IMR-90 (cell line): Measurements from ENCODE around the gene NUDCD3. TPM values are rescaled to one million over a fixed set of nuclear protein-coding genes. Genes with fewer than 3 reads are reported as not detected.
A peak's percentile ranks its signal among the peaks of the same experiment; 100 is the strongest.

Source experiments
- ATAC-seq: fragments of 200-7000 bp; cut with Tn5 transposase; 2 replicates; pipeline ENCODE4 v1.9.1; 2020; ENCODE audit warnings: low read depth, mild to moderate bottlenecking, moderate library complexity
- BruUV-seq: library from RNA; stranded (reverse); fragments of 400-500 nt; replicated peaks from 2 replicates; lab custom pipeline; 2021; lab: Mats Ljungman, UMichigan
- CTCF ChIA-PET: fragments of 300-600 bp; formaldehyde crosslinking; extraction: SDS; loops from one replicate; lab custom pipeline; 2021; ENCODE audit warnings: antibody characterized with exemption; lab: Yijun Ruan, JAX
- POLR2A ChIA-PET: fragments of 300-600 bp; sonication (Branson Sonifier 250); formaldehyde crosslinking; loops from one replicate; lab custom pipeline; 2022; ENCODE audit warnings: antibody characterized with exemption; ENCODE audit not compliant: unreplicated experiment; lab: Charles Lee
- DNase-seq: peaks from one replicate; pipeline ENCODE4 v3.0.0; 2013
- H2AFZ ChIP-seq: replicated peaks from 2 replicates; pipeline ENCODE3; 2013; ENCODE audit warnings: low read length, mild to moderate bottlenecking; ENCODE audit not compliant: poor library complexity
- H2AK5ac ChIP-seq: 2 replicates; pipeline ENCODE4 v1.6.1; 2013; ENCODE audit warnings: low read depth, low read length, inconsistent platforms
- H2AK9ac ChIP-seq: replicated peaks from 2 replicates; pipeline ENCODE3; 2013; ENCODE audit warnings: mild to moderate bottlenecking, low read depth, low read length, moderate library complexity; ENCODE audit not compliant: poor library complexity
- H2BK120ac ChIP-seq: 2 replicates; pipeline ENCODE4 v1.6.1; 2013; ENCODE audit warnings: low read depth, low read length, inconsistent platforms
- H2BK15ac ChIP-seq: 3 replicates; pipeline ENCODE4 v1.6.1; 2013; ENCODE audit warnings: low read depth, low read length, inconsistent platforms
- H2BK20ac ChIP-seq: 2 replicates; pipeline ENCODE4 v1.6.1; 2013; ENCODE audit warnings: low read depth, mild to moderate bottlenecking, inconsistent platforms, low read length, moderate library complexity
- H2BK5ac ChIP-seq: 2 replicates; pipeline ENCODE4 v1.6.1; 2013; ENCODE audit warnings: mild to moderate bottlenecking, low read depth, low read length, inconsistent platforms; ENCODE audit not compliant: poor library complexity, severe bottlenecking
- H3K14ac ChIP-seq: replicated peaks from 2 replicates; pipeline ENCODE4 v1.6.1; 2013; ENCODE audit warnings: low read depth, low read length, inconsistent platforms
- H3K18ac ChIP-seq: 2 replicates; pipeline ENCODE4 v1.6.1; 2013; ENCODE audit warnings: low read depth, low read length, control low read depth
- H3K23ac ChIP-seq: 2 replicates; pipeline ENCODE4 v1.6.1; 2013; ENCODE audit warnings: low read depth, low read length, inconsistent platforms
- H3K27ac ChIP-seq: 2 replicates; pipeline ENCODE4 v1.5.1; 2013; ENCODE audit warnings: mild to moderate bottlenecking, control low read depth, low read length; ENCODE audit not compliant: insufficient read depth
- H3K27me3 ChIP-seq: 2 replicates; pipeline ENCODE4 v1.6.1; 2013; ENCODE audit warnings: low read length; ENCODE audit not compliant: control insufficient read depth, insufficient read depth
- H3K36me3 ChIP-seq: 2 replicates; pipeline ENCODE4 v1.6.1; 2013; ENCODE audit warnings: low read length, mixed read lengths; ENCODE audit not compliant: control insufficient read depth, insufficient read depth
- H3K4ac ChIP-seq: 2 replicates; pipeline ENCODE4 v1.6.1; 2013; ENCODE audit warnings: low read depth, low read length, inconsistent platforms
- H3K4me1 ChIP-seq: 2 replicates; pipeline ENCODE4 v1.6.1; 2013; ENCODE audit warnings: low read length, mixed read lengths; ENCODE audit not compliant: control insufficient read depth, insufficient read depth
- H3K4me2 ChIP-seq: 2 replicates; pipeline ENCODE4 v1.6.1; 2013; ENCODE audit warnings: low read depth, mild to moderate bottlenecking, control low read depth, low read length, moderate library complexity
- H3K4me3 ChIP-seq: 2 replicates; pipeline ENCODE4 v1.5.1; 2013; ENCODE audit warnings: low read depth, mild to moderate bottlenecking, control low read depth, low read length, moderate library complexity; ENCODE audit not compliant: insufficient read depth
- H3K56ac ChIP-seq: 2 replicates; pipeline ENCODE4 v1.6.1; 2013; ENCODE audit warnings: low read length, inconsistent platforms; ENCODE audit not compliant: insufficient read depth; ENCODE audit errors: extremely low read depth
- H3K79me1 ChIP-seq, 2 experiments: 2 replicates each; pipeline ENCODE4 v1.6.1; 2013; ENCODE audit warnings: low read length in 2 of 2, inconsistent platforms in 1 of 2, low read depth in 1 of 2
- H3K9ac ChIP-seq: 2 replicates; pipeline ENCODE4 v1.6.1; 2013; ENCODE audit warnings: low read depth, low read length, control low read depth
- H3K9me1 ChIP-seq: 2 replicates; pipeline ENCODE4 v1.6.1; 2013; ENCODE audit warnings: low read length, inconsistent platforms; ENCODE audit not compliant: insufficient read depth
- H3K9me3 ChIP-seq: 2 replicates; pipeline ENCODE4 v1.6.1; 2013; ENCODE audit warnings: low read length; ENCODE audit not compliant: control insufficient read depth, insufficient read depth
- H4K20me1 ChIP-seq: 2 replicates; pipeline ENCODE4 v1.6.1; 2013; ENCODE audit warnings: low read length, inconsistent platforms; ENCODE audit not compliant: insufficient read depth
- H4K5ac ChIP-seq: 2 replicates; pipeline ENCODE4 v1.6.1; 2013; ENCODE audit warnings: mild to moderate bottlenecking, low read depth, low read length, control low read depth
- H4K8ac ChIP-seq, 2 experiments: 2 replicates each; pipeline ENCODE4 v1.6.1; 2013; ENCODE audit warnings: low read depth in 2 of 2, low read length in 2 of 2, control low read depth in 1 of 2, inconsistent platforms in 1 of 2
- H4K91ac ChIP-seq: 2 replicates; pipeline ENCODE4 v1.6.1; 2013; ENCODE audit warnings: low read depth, low read length, inconsistent platforms; ENCODE audit not compliant: insufficient read depth
- BHLHE40 ChIP-seq: fragments of 150-350 bp; IDR thresholded peaks from 2 replicates; pipeline ENCODE4 v1.6.1; 2016; ENCODE audit warnings: mild to moderate bottlenecking, low read depth, low read length
- ELK1 ChIP-seq: fragments of 150-350 bp; IDR thresholded peaks from 2 replicates; pipeline ENCODE4 v1.6.1; 2016; ENCODE audit warnings: low read depth, mild to moderate bottlenecking, low read length, moderate library complexity, borderline replicate concordance
- FOS ChIP-seq: fragments of 150-350 bp; IDR thresholded peaks from 2 replicates; pipeline ENCODE4 v1.6.1; 2016; ENCODE audit warnings: low read depth, low read length
- MAFK ChIP-seq: IDR thresholded peaks from 2 replicates; pipeline ENCODE4 v1.6.1; 2012; ENCODE audit warnings: low read depth, low read length, improper control_type of control experiment
- MAZ ChIP-seq: IDR thresholded peaks from 2 replicates; pipeline ENCODE4 v1.6.1; 2012; ENCODE audit warnings: low read depth, mild to moderate bottlenecking, low read length, improper control_type of control experiment, moderate library complexity, borderline replicate concordance
- MXI1 ChIP-seq: IDR thresholded peaks from 2 replicates; pipeline ENCODE4 v1.6.1; 2012; ENCODE audit warnings: low read depth, mild to moderate bottlenecking, low read length, moderate library complexity, borderline replicate concordance
- WGBS, 2 experiments: methylation state at CpG; one replicate each; pipeline versions ENCODE4 v1.1.5 to v1.1.7; 2013; ENCODE audit warnings: missing lambda C conversion rate in 2 of 2; ENCODE audit not compliant: insufficient read length in 1 of 2; ENCODE audit errors: extremely low coverage in 2 of 2; 5-methylcytosine and 5-hydroxymethylcytosine counted together
- dilution Hi-C: fragments of 300-500 bp; cut with HindIII; formaldehyde crosslinking; loops from one replicate; pipeline ENCODE4 v1.14.3; 2018; ENCODE audit warnings: low sequenced_read_pairs; ENCODE audit not compliant: unreplicated experiment
- in situ Hi-C: fragments of 300-500 bp; cut with MboI; formaldehyde crosslinking; loops from 3 replicates; pipeline ENCODE4 v1.14.3; 2019; ENCODE audit warnings: low sequenced_read_pairs, inconsistent platforms, mixed read lengths
- intact Hi-C: fragments of 100-400 bp; cut with micrococcal nuclease; formaldehyde crosslinking; loops from 2 replicates; pipeline ENCODE4 v1.10.0; 2022
- polyA plus RNA-seq, 3 experiments: library from polyadenylated mRNA; depleted of rRNA; stranded (reverse); fragments of >200 nt; gene quantifications; 2 replicates each; pipeline ENCODE4 v1.2.3, GENCODE V29; 2012; ENCODE audit warnings: low replicate concordance in 1 of 3
- total RNA-seq: library from RNA; depleted of rRNA; stranded (reverse); fragments of >200 nt; gene quantifications from 2 replicates; pipeline ENCODE4 v1.2.3, GENCODE V29; 2012
- TF ChIP-seq, protein P1 (sequence below): fragments of 150-350 bp; IDR thresholded peaks from 2 replicates; pipeline ENCODE4 v1.6.1; 2017; ENCODE audit warnings: mild to moderate bottlenecking, antibody characterized with exemption, low read length, low read depth

NUDCD3 gene
- total and polyA plus RNA-seq, 2 of the 4 experiments (the other 2 are of a cell fraction): 49.5 to 76.0 TPM

- no peak overlapping the region for H3K18ac ChIP-seq
- H3K4me3 ChIP-seq: no peak overlapping the region
- dilution Hi-C loops (no loop called here), in situ Hi-C loops (no loop called here), intact Hi-C loops (no loop called here)
- H3K79me1 ChIP-seq: peaks cover 33 to 84% of the 10 kb centered on the region in 2 experiments
- DNase-seq (peak; percentile 59), ATAC-seq (peak; percentile 58)
- no peak overlapping the region for H2AK5ac ChIP-seq
- BruUV-seq: no TSS peak
- WGBS, 2 experiments: 96% methylated on average over 4 of the region's 8 CpGs; no CpG with 5 or more reads in 1 of the 2 experiments
- H3K36me3 ChIP-seq: peaks cover 18% of the 10 kb centered on the region
- no peak overlapping the region for H2AFZ ChIP-seq
- H2AK9ac ChIP-seq: no peak overlapping the region
- ChIA-PET CTCF (no interaction called here), POLR2A (interaction anchor here (0.6 kb wide), 1 partner anchor 235 kb away, joined by 3 read pairs; no protein-coding TSS in a partner anchor)
- TF ChIP-seq BHLHE40 (no peak), ELK1 (no peak), FOS (no peak), MXI1 (no peak), MAFK (no peak), MAZ (no peak)
- TF ChIP-seq, protein P1, sequence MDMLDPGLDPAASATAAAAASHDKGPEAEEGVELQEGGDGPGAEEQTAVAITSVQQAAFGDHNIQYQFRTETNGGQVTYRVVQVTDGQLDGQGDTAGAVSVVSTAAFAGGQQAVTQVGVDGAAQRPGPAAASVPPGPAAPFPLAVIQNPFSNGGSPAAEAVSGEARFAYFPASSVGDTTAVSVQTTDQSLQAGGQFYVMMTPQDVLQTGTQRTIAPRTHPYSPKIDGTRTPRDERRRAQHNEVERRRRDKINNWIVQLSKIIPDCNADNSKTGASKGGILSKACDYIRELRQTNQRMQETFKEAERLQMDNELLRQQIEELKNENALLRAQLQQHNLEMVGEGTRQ: no peak
- no peak overlapping the region for H2BK15ac ChIP-seq
- H4K91ac ChIP-seq: no peak overlapping the region
- H3K4me2 ChIP-seq: no peak overlapping the region; the same call in 1 of the 2 replicates
- H3K4ac ChIP-seq: no peak overlapping the region
- H2BK5ac ChIP-seq: no peak overlapping the region
- H2BK120ac ChIP-seq: no peak overlapping the region
- peaks cover 30% of the 10 kb centered on the region for H3K9me1 ChIP-seq
- H3K4me1 ChIP-seq: peaks cover 13% of the 10 kb centered on the region
- H3K27ac ChIP-seq: no peak overlapping the region
- no peaks in the 10 kb centered on the region for H3K27me3 ChIP-seq
- no peak overlapping the region for H3K56ac ChIP-seq
- no peaks in the 10 kb centered on the region for H3K9me3 ChIP-seq
- no peak overlapping the region for H3K23ac ChIP-seq
- peaks cover 29% of the 10 kb centered on the region for H4K20me1 ChIP-seq
- H3K14ac ChIP-seq: no peak overlapping the region
- H4K8ac ChIP-seq: no peak overlapping the region
- no peak overlapping the region for H4K5ac ChIP-seq
- no peak overlapping the region for H3K9ac ChIP-seq
- no peak overlapping the region for H2BK20ac ChIP-seq
Measured at GRCh38 chr7:44398953-44399574, 91.4 kb downstream of the NUDCD3 start.
